ENCODE data around the gene COL23A1.

COL23A1 gene

DNA sequence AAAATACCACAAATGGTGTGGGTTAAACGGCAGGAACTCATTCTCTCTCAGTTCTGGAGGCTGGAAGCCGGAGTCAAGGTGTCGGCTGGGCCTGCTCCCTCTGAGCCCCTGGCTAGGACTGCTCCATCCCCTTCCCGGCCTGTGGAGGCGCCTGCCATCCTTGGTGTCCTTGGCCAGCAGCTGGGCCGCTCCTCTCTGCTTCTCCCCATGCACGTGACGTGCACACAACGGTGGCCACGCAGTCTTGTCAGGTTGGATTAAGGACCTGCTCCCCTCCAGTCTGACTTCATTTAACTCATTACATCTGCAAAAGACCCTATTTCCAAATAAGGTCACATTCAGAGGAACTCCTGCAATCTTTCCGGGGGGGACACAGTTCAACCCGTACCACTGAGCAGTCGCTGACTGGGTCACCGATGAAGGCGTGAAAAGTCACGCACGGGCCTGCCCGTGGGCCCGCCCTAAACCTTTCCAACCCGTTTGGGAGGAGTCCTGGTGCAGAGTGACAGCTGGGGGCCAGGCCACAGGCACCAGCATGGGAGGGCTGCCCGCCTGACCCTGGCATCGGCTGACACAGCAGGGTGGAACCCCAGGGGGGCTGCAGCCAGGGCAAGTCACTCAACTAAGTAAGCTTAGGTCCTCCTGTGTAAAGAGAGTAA, 135.2 kb downstream of the COL23A1 start:
- ChIA-PET POLR2A (ENCODE audit: low non-redundant PET) (no interaction called here), CTCF (interaction anchor here (1.3 kb wide), 1 partner anchor 14 kb away, joined by 3 read pairs; no protein-coding TSS in a partner anchor)
- no peak for DNase-seq (ENCODE audit: low spot score)
- no peak overlapping the region for H3K27ac ChIP-seq
- TF ChIP-seq CTCF (conservative IDR thresholded peaks at IDR 0.05; ENCODE audit: low read depth): no peak

- POLR2A ChIA-PET (ENCODE audit: low non-redundant PET): no interaction called here
These were observed 135.9 kb downstream of the COL23A1 start for GRCh38 chr5:178454303-178454702.

GRCh38 chr5:178453224-178453623, 137.0 kb downstream of the COL23A1 start:
- H3K27ac ChIP-seq: no peak overlapping the region
- ChIA-PET CTCF (interaction anchor here (0.7 to 4.9 kb wide), 2 partner anchors 8 to 10 kb away, joined by 3 to 22 read pairs; no protein-coding TSS in a partner anchor), POLR2A (ENCODE audit: low non-redundant PET) (no interaction called here)
- DNase-seq (ENCODE audit: low spot score): peak; percentile 67
- TF ChIP-seq CTCF (conservative IDR thresholded peaks at IDR 0.05; ENCODE audit: low read depth): no peak

More at GRCh38 chr5:178454303-178454702, 135.9 kb downstream of the COL23A1 start:
- H3K27ac ChIP-seq: no peak overlapping the region
- DNase-seq (ENCODE audit: low spot score): no peak
- no peak for TF ChIP-seq CTCF (conservative IDR thresholded peaks at IDR 0.05; ENCODE audit: low read depth)
- CTCF ChIA-PET: no interaction called here

DNA sequence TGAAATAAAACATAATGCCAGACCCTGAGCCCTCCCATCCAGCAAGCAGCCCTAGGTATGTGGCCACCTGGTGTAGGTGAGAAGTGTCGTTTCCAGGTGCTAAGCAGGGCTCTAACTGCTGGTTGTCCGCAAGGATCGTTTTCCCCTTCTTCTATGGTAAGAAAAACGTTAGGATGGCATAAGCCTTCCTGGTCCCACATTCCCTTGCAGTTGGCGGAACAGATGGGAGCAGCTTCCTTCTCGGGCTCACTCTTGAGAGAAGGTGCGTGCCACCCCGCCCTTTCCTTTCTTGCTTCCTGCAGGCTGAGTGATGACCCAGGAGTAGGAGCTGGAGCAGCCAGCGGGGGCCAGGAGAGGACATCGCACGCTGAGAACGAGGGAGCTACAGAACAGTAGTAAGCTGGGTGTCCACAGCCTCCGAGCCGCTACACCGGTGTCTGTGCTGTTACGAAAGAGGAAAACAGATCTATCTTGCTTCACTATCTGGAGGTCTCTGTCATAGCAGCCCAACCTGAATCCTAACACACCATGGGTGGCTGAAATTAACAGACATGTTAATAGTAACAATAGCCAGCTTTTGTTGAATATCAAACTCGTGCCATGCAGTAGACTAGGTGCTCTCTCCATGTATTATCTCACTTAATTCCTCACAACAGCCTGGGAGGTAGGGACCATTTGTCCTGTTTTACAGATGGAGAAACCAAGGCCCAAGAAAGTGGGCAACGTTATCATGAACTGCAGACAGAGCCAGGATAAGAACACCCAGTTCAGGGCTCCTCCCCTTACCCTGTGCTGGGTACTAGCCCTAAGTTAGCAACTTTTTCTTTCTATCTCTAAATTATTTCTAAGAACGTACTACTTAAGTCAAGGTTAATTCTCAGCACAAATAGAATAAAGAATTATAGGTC, 139.8 kb downstream of the COL23A1 start:
- ChIA-PET POLR2A (ENCODE audit: low non-redundant PET) (no interaction called here), CTCF (interaction anchor here (0.6 to 4.9 kb wide), 3 partner anchors 10 to 171 kb away, joined by 3 to 22 read pairs (median 3); no protein-coding TSS in a partner anchor)
- no peak for TF ChIP-seq CTCF (conservative IDR thresholded peaks at IDR 0.05; ENCODE audit: low read depth)
- no peak overlapping the region for H3K27ac ChIP-seq
- no peak for DNase-seq (ENCODE audit: low spot score)

DNA sequence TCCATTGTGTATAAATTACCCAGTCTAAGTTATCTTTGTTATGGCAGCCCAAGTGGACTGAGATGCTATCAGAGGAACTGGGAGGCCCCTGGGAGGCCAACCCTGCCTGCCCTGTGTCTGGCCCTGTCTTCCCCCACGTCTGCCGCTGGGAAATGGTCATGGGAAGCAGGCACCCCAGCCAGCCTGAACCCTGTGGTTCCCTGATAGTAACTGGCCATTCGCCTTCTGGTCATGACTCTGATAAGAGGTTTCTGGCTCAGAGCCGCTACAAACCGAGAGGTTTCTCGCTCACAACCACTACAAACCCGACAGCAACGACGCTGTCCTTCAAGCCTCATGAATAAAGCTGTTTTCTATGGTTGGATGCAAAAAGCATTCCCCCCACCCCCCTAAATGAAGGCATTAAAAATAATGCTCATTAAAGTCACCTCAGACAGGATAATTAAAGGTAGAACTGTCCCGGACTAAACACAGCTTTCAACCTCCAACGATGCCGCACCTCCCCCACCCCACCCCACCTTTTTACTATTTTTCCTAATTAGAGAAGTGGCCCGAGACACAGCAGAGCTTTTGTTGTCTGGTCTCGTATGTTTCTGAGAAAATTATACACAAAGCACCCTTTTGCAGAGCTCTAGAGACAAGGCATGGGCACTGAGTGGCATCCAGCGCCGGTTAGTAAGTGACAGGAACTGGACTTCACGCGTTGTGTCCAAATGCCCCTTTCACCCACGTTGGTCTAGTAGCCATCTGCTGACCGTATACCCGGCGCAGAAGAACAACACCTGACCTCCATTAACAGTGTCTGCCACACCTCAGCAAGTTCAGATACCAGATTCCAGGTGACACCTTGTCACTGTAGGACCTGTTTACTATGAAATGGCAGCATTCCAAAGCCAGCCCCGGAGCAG, 140.8 kb downstream of the COL23A1 start:
- no peak overlapping the region for H3K27ac ChIP-seq

More for the DNA sequence above, 140.8 kb downstream of the COL23A1 start:
- DNase-seq (ENCODE audit: low spot score): no peak
- ChIA-PET POLR2A (ENCODE audit: low non-redundant PET) (no interaction called here), CTCF (interaction anchor here (0.6 to 4.9 kb wide), 4 partner anchors 11 to 251 kb away, joined by 3 to 22 read pairs (median 3); no protein-coding TSS in a partner anchor)
- TF ChIP-seq CTCF (conservative IDR thresholded peaks at IDR 0.05; ENCODE audit: low read depth): no peak
